SH-SY5Y (cell line): ENCODE measurements around the gene MYO10.

ENCODE experiments used
- GATA2 ChIP-seq: IDR thresholded peaks from 2 replicates; pipeline ENCODE4 v1.6.1; 2011; ENCODE audit warnings: mild to moderate bottlenecking, low read depth, low read length
- GATA3 ChIP-seq: IDR thresholded peaks from 2 replicates; pipeline ENCODE4 v1.6.1; 2011; ENCODE audit warnings: low read depth, mild to moderate bottlenecking, low read length, moderate library complexity

GRCh38 chr5:16725575-16725974 is 210.5 kb downstream of the MYO10 start:
- TF ChIP-seq GATA2 (no peak), GATA3 (no peak)
